Astrocyte of the cerebellum (primary cell): ENCODE data around the gene MCL1.

Experiments used
- DNase-seq: peaks from one replicate; pipeline ENCODE4 v3.0.0-alpha.2; 2011; ENCODE audit warnings: low read depth
- H3K4me3 ChIP-seq: 2 replicates; pipeline ENCODE4 v1.5.1; 2011; ENCODE audit warnings: mild to moderate bottlenecking, low read depth, low read length, moderate library complexity
- in situ Hi-C: cut with HindIII; loops from 2 replicates; pipeline ENCODE4 v1.10.0; 2017; ENCODE audit warnings: low sequenced_read_pairs
- TF ChIP-seq, protein P1 (sequence below): IDR thresholded peaks from 2 replicates; pipeline ENCODE4 v1.5.1; 2012; ENCODE audit warnings: low read length, low read depth, moderate library complexity, mild to moderate bottlenecking; ENCODE audit errors: missing control alignments

The MCL1 gene

DNA sequence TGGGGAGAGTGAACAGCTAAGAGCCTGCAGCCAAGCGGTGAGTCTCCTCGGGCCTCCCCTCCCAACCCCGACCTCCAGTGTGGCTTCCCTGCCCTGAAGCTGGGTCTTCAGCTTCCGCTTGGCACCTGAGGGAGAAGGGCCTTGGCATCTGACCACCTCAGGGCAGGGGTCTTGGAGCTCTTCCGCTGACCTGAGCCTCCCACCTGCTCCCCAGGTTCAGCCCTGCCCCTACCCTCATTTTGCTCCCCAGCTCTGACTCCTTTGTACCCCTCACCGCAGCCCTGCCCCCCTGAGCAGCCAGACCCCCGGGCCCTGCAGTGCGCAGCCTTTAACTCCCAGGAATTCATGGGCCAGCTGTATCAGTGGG is 25.3 kb downstream of the MCL1 start:
- H3K4me3 ChIP-seq, result no peak overlapping the region
- TF ChIP-seq, protein P1, sequence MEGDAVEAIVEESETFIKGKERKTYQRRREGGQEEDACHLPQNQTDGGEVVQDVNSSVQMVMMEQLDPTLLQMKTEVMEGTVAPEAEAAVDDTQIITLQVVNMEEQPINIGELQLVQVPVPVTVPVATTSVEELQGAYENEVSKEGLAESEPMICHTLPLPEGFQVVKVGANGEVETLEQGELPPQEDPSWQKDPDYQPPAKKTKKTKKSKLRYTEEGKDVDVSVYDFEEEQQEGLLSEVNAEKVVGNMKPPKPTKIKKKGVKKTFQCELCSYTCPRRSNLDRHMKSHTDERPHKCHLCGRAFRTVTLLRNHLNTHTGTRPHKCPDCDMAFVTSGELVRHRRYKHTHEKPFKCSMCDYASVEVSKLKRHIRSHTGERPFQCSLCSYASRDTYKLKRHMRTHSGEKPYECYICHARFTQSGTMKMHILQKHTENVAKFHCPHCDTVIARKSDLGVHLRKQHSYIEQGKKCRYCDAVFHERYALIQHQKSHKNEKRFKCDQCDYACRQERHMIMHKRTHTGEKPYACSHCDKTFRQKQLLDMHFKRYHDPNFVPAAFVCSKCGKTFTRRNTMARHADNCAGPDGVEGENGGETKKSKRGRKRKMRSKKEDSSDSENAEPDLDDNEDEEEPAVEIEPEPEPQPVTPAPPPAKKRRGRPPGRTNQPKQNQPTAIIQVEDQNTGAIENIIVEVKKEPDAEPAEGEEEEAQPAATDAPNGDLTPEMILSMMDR, result no peak
- DNase-seq, result no peak
- in situ Hi-C loops, result no loop called here

DNA sequence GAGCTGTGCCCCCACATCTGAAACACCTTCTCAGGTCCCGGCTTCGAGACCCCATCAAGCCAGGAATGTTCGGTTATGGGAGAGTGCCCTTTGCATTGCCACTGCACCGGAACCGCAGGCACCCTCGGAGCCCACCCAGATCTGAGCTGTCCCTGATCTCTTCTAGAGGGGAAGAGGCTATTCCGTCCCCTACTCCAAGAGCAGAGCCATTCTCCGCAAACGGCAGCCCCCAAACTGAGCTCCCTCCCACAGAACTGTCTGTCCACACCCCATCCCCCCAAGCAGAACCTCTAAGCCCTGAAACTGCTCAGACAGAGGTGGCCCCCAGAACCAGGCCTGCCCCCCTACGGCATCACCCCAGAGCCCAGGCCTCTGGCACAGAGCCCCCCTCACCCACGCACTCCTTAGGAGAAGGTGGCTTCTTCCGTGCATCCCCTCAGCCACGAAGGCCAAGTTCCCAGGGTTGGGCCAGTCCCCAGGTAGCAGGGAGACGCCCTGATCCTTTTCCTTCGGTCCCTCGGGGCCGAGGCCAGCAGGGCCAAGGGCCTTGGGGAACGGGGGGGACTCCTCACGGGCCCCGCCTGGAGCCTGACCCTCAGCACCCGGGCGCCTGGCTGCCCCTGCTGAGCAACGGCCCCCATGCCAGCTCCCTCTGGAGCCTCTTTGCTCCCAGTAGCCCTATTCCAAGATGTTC is 25.9 kb downstream of the MCL1 start:
- H3K4me3 ChIP-seq, result no peak overlapping the region
- DNase-seq, result no peak
- in situ Hi-C loops, result no loop called here
- TF ChIP-seq, protein P1, result no peak

DNA sequence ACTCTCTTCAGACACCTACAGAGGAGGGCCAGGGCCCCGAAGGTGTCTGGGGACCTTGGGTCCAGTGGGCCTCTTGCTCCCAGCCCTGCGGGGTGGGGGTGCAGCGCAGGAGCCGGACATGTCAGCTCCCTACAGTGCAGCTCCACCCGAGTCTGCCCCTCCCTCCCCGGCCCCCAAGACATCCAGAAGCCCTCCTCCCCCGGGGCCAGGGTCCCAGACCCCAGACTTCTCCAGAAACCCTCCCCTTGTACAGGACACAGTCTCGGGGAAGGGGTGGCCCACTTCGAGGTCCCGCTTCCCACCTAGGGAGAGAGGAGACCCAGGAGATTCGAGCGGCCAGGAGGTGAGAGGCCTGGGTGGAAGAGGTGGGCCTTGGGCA is 26.5 kb downstream of the MCL1 start:
- TF ChIP-seq, protein P1, result no peak
- in situ Hi-C loops, result no loop called here
- H3K4me3 ChIP-seq, result no peak overlapping the region
- no peak for DNase-seq

DNA sequence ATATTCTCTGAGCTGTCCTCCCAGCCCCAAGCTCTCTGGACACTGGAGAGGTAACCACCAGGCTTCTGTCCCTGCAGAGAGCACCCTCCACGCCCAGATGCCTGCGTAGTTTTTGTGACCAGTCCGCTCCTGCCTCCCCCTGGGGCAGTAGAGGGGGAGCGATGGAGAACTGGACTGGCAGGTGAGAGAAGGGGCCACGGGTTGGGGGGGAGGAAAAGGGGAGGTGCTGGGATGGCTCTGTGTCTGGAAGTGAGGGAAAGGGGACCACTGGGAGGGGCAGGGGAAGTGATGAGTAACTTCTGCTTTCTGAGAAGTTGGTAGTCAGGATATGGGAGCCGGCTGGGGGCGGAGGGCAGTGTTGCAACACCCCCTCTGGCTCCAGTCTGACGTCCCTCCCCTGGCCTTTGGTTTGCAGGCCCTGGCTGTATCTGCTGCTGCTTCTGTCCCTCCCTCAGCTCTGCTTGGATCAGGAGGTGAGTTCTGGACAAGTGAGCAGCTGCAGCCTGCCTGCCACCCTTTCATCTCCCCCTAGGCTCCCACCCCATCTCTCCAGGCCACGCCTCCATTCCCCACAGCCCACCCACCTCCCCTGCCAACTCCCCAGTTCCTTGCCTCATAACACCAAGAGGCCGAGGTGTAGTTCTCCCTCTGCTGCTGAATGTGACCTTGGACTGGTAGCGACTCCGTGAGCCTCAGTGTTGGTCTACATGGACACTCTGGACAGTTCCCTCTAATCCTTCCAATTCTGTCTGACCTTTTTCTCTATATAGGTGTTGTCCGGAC is 27.1 kb downstream of the MCL1 start:
- no peak for DNase-seq
- TF ChIP-seq, protein P1, result no peak
- no peak overlapping the region for H3K4me3 ChIP-seq
- in situ Hi-C loops, result no loop called here

DNA sequence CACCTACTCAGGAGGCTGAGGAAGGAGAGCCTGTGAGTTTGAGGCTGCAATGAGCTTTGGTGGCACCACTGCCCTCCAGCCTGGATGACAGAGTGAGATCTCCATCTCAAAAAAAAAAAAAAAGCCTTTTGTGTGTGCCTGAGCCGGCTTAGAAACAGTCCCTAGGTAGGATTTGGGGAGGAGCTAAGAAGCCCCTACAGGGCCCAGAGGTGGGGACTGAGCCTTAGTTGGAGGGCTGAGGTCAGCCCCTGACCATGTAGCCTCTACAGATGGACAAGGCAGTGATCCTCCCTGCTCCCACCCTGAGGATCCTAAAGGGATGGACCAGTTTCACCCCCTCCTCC is 27.7 kb downstream of the MCL1 start:
- in situ Hi-C loops, result no loop called here
- TF ChIP-seq, protein P1, result no peak
- no peak for DNase-seq
- no peak overlapping the region for H3K4me3 ChIP-seq

DNA sequence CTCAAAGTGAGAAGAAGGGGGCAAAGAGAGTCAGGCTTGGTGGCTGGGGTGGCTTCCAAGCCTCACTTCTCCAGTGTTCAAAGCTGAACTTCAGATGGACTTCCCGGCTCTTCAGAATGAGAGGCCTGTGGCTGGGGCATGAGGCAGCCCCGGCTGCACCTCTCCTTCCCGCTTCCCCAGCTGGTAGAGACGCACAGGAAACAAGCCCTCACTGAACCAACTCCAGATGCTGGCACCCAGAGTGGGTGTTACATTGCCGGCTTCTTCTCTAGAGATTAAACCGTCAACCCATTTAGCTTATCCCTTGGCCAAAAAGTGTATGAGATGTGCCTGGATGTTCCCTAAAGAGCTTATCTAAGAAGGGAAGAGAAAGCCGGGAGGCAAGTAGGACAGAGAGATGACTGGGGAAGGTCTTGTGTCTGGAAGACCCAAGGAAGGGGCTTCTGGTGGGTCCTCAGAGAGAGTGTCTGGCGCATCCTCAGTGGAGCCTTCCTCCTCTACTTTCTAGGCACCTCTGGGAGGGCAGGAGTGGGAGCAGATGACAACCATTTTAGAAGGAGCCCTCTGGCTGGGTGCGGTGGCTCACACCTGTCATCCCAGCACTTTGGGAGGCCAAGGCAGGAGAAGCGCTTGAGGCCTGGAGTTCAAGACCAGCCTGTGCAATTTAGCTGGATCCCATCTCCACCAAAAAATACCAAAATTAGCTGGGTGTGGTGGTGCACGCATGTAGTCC is 28.2 kb downstream of the MCL1 start:
- H3K4me3 ChIP-seq, result no peak overlapping the region
- TF ChIP-seq, protein P1, result no peak
- DNase-seq, result no peak
- in situ Hi-C loops, result no loop called here
